WTC11 (cell line): ENCODE measurements around the gene ITPKB. TPM values are rescaled to one million over a fixed set of nuclear protein-coding genes. Genes with fewer than 3 reads are reported as not detected.

Source experiments
- ATAC-seq: fragments of 200-7000 bp; cut with Tn5 transposase; 2 replicates; pipeline ENCODE4 v1.10.0; 2021; ENCODE audit warnings: mild to moderate bottlenecking, moderate library complexity
- CTCF ChIA-PET: fragments of 300-600 bp; sonication (Branson Sonifier 250); formaldehyde crosslinking; loops from one replicate; lab custom pipeline; 2021; ENCODE audit warnings: antibody characterized with exemption; lab: Charles Lee
- POLR2A ChIA-PET: fragments of 350-600 bp; sonication (Branson Sonifier 250); formaldehyde crosslinking; loops from one replicate; lab custom pipeline; 2021; ENCODE audit warnings: antibody characterized with exemption; lab: Charles Lee
- DNase-seq: peaks from one replicate; pipeline ENCODE4 v3.0.0; 2021; ENCODE audit warnings: low spot score
- H3K27ac Mint-ChIP-seq: 2 replicates; pipeline ENCODE4 v1.8.0; 2021; ENCODE audit warnings: mixed read lengths
- H3K27me3 Mint-ChIP-seq: 2 replicates; pipeline ENCODE4 v1.8.0; 2021; ENCODE audit warnings: low read depth, mild to moderate bottlenecking, moderate library complexity, mixed read lengths
- H3K36me3 Mint-ChIP-seq: 2 replicates; pipeline ENCODE4 v1.8.0; 2021; ENCODE audit warnings: mixed read lengths
- H3K4me1 Mint-ChIP-seq: 2 replicates; pipeline ENCODE4 v1.8.0; 2022; ENCODE audit warnings: mixed read lengths
- H3K4me3 Mint-ChIP-seq: 2 replicates; pipeline ENCODE4 v1.8.0; 2021; ENCODE audit warnings: mild to moderate bottlenecking, moderate library complexity, mixed read lengths
- H3K9me3 Mint-ChIP-seq: 2 replicates; pipeline ENCODE4 v1.8.0; 2021; ENCODE audit warnings: mixed read lengths
- AFF4 ChIP-seq: sonication (generic); formaldehyde crosslinking; IDR thresholded peaks from 2 replicates; pipeline ENCODE4 v1.8.1; 2023; ENCODE audit warnings: mild to moderate bottlenecking, missing genetic modification reagents, borderline replicate concordance
- CREB1 ChIP-seq: sonication (generic); formaldehyde crosslinking; IDR thresholded peaks from 2 replicates; pipeline ENCODE4 v1.8.0; 2023; ENCODE audit warnings: mild to moderate bottlenecking, missing genetic modification reagents
- FOXP4 ChIP-seq: sonication (generic); formaldehyde crosslinking; IDR thresholded peaks from 2 replicates; pipeline ENCODE4 v1.8.0; 2022; ENCODE audit warnings: mild to moderate bottlenecking, missing genetic modification reagents
- GABPB1 ChIP-seq: sonication (generic); formaldehyde crosslinking; IDR thresholded peaks from 2 replicates; pipeline ENCODE4 v1.8.1; 2023; ENCODE audit warnings: mild to moderate bottlenecking, missing genetic modification reagents
- KAT7 ChIP-seq: sonication (generic); formaldehyde crosslinking; IDR thresholded peaks from 2 replicates; pipeline ENCODE4 v1.8.1; 2023; ENCODE audit warnings: missing genetic modification reagents, mild to moderate bottlenecking, borderline replicate concordance
- MXD4 ChIP-seq: fragments of 250-450 bp; sonication (Bioruptor Pico); IDR thresholded peaks from 2 replicates; pipeline ENCODE4 v1.8.0; 2021; ENCODE audit warnings: mild to moderate bottlenecking, moderate library complexity, borderline replicate concordance
- NFYB ChIP-seq: sonication (generic); formaldehyde crosslinking; conservative IDR thresholded peaks from 2 replicates; pipeline ENCODE4 v1.8.0; 2022; ENCODE audit warnings: low read depth, missing genetic modification reagents
- NR3C1 ChIP-seq: sonication (generic); formaldehyde crosslinking; conservative IDR thresholded peaks from 2 replicates; pipeline ENCODE4 v1.8.1; 2023; ENCODE audit warnings: low read depth, mild to moderate bottlenecking, missing genetic modification reagents
- OVOL2 ChIP-seq: fragments of 250-450 bp; sonication (Bioruptor Pico); IDR thresholded peaks from 2 replicates; pipeline ENCODE4 v1.9.0; 2021; ENCODE audit warnings: mild to moderate bottlenecking, borderline replicate concordance
- RELA ChIP-seq: sonication (generic); formaldehyde crosslinking; IDR thresholded peaks from 2 replicates; pipeline ENCODE4 v1.8.1; 2022; ENCODE audit warnings: missing genetic modification reagents, mild to moderate bottlenecking, borderline replicate concordance
- SMAD3 ChIP-seq: sonication (generic); formaldehyde crosslinking; IDR thresholded peaks from 2 replicates; pipeline ENCODE4 v1.8.0; 2022; ENCODE audit warnings: missing genetic modification reagents, mild to moderate bottlenecking, borderline replicate concordance
- SMAD4 ChIP-seq: sonication (generic); formaldehyde crosslinking; IDR thresholded peaks from 2 replicates; pipeline ENCODE4 v1.8.0; 2022; ENCODE audit warnings: mild to moderate bottlenecking, missing genetic modification reagents
- STAT6 ChIP-seq: sonication (generic); formaldehyde crosslinking; conservative IDR thresholded peaks from 2 replicates; pipeline ENCODE4 v1.8.1; 2023; ENCODE audit warnings: mild to moderate bottlenecking, low read depth, missing genetic modification reagents, moderate library complexity
- ZNF138 ChIP-seq: sonication (generic); formaldehyde crosslinking; conservative IDR thresholded peaks from 2 replicates; pipeline ENCODE4 v1.8.1; 2022; ENCODE audit warnings: mild to moderate bottlenecking, moderate library complexity, missing genetic modification reagents
- ZNF219 ChIP-seq: sonication (generic); formaldehyde crosslinking; IDR thresholded peaks from 2 replicates; pipeline ENCODE4 v1.8.0; 2023; ENCODE audit warnings: missing genetic modification reagents, mild to moderate bottlenecking, borderline replicate concordance
- ZNF232 ChIP-seq: sonication (generic); formaldehyde crosslinking; IDR thresholded peaks from 2 replicates; pipeline ENCODE4 v1.8.0; 2022; ENCODE audit warnings: mild to moderate bottlenecking, missing genetic modification reagents
- ZNF263 ChIP-seq: sonication (generic); formaldehyde crosslinking; IDR thresholded peaks from 2 replicates; pipeline ENCODE4 v1.8.1; 2022; ENCODE audit warnings: low read depth, mild to moderate bottlenecking, moderate library complexity, missing genetic modification reagents
- total RNA-seq: library from RNA; stranded (reverse); gene quantifications from 3 replicates; pipeline ENCODE4 v1.2.3, GENCODE V29; 2021
- TF ChIP-seq, protein P1 (sequence below): sonication (generic); formaldehyde crosslinking; IDR thresholded peaks from 2 replicates; pipeline ENCODE4 v1.8.0; 2023; ENCODE audit warnings: missing genetic modification reagents, mild to moderate bottlenecking, borderline replicate concordance
- TF ChIP-seq, protein P2 (sequence below): sonication (generic); formaldehyde crosslinking; IDR thresholded peaks from 2 replicates; pipeline ENCODE4 v1.8.1; 2022; ENCODE audit warnings: mild to moderate bottlenecking, moderate library complexity, missing genetic modification reagents
- TF ChIP-seq, protein P3 (sequence below): fragments of 200-600 bp; IDR thresholded peaks from 2 replicates; pipeline ENCODE4 v1.8.0; 2022; ENCODE audit warnings: antibody characterized with exemption

ITPKB gene
- total RNA-seq, 1 experiment from 2014 or later = 15.6 TPM

GRCh38 chr1:226732856-226733291 lies 6.2 kb downstream of the ITPKB start (continued):
- TF ChIP-seq STAT6 (no peak), CREB1 (CRISPR knock-in tag) (no peak), AFF4 (CRISPR knock-in tag) (no peak)

DNA sequence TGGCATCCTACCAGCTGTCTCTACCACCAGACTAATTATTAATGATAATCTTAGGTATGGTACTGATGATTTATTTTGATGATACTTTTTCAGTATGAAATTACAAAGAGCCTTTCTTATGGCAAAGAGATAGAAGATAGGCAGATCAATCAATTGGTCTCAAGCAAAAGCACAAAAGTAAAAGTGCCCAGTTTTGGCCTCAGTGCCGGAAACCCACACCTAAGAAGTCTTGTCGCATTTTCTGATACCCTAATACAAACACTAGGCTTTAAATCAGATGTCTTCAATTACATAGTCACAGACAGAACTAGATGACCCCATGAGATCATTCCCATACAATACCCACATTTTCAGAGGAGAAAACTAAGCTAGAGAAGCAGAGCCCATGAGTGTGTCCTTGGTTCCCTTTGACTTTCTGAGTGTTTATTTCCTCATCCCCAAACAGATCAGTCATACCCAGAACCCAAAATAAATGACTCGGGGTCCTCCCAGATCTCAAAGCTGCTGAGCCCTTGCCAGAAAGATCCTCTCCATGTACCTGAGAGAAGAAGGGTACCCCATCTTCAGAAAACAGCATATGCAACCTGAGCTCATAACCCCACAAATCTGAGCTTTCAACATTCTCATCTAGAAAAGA lies 7.7 kb downstream of the ITPKB start:
- CTCF ChIA-PET = interaction anchor here (1.6 kb wide), 2 partner anchors 51 to 105 kb away, joined by 3 to 4 read pairs; no protein-coding TSS in a partner anchor
- Mint-ChIP-seq H3K27me3 (peaks cover 16% of the 10 kb centered on the region), H3K27ac (peak overlapping the region; percentile 11), H3K36me3 (no peaks in the 10 kb centered on the region), H3K4me3 (peak overlapping the region; percentile 24; the same call in 1 of the 2 replicates), H3K4me1 (peaks cover 59% of the 10 kb centered on the region), H3K9me3 (no peaks in the 10 kb centered on the region)
- POLR2A ChIA-PET = no interaction called here
- DNase-seq = no peak
- no peak for TF ChIP-seq FOXP4
- TF ChIP-seq, protein P1, sequence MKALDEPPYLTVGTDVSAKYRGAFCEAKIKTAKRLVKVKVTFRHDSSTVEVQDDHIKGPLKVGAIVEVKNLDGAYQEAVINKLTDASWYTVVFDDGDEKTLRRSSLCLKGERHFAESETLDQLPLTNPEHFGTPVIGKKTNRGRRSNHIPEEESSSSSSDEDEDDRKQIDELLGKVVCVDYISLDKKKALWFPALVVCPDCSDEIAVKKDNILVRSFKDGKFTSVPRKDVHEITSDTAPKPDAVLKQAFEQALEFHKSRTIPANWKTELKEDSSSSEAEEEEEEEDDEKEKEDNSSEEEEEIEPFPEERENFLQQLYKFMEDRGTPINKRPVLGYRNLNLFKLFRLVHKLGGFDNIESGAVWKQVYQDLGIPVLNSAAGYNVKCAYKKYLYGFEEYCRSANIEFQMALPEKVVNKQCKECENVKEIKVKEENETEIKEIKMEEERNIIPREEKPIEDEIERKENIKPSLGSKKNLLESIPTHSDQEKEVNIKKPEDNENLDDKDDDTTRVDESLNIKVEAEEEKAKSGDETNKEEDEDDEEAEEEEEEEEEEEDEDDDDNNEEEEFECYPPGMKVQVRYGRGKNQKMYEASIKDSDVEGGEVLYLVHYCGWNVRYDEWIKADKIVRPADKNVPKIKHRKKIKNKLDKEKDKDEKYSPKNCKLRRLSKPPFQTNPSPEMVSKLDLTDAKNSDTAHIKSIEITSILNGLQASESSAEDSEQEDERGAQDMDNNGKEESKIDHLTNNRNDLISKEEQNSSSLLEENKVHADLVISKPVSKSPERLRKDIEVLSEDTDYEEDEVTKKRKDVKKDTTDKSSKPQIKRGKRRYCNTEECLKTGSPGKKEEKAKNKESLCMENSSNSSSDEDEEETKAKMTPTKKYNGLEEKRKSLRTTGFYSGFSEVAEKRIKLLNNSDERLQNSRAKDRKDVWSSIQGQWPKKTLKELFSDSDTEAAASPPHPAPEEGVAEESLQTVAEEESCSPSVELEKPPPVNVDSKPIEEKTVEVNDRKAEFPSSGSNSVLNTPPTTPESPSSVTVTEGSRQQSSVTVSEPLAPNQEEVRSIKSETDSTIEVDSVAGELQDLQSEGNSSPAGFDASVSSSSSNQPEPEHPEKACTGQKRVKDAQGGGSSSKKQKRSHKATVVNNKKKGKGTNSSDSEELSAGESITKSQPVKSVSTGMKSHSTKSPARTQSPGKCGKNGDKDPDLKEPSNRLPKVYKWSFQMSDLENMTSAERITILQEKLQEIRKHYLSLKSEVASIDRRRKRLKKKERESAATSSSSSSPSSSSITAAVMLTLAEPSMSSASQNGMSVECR (CRISPR knock-in tag) = no peak
- TF ChIP-seq RELA (CRISPR knock-in tag) = no peak
- TF ChIP-seq, protein P2, sequence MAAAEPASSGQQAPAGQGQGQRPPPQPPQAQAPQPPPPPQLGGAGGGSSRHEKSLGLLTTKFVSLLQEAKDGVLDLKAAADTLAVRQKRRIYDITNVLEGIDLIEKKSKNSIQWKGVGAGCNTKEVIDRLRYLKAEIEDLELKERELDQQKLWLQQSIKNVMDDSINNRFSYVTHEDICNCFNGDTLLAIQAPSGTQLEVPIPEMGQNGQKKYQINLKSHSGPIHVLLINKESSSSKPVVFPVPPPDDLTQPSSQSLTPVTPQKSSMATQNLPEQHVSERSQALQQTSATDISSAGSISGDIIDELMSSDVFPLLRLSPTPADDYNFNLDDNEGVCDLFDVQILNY (CRISPR knock-in tag) = no peak
- TF ChIP-seq NR3C1 (CRISPR knock-in tag) = no peak
- no peak for TF ChIP-seq ZNF263 (CRISPR knock-in tag)
- TF ChIP-seq ZNF138 (CRISPR knock-in tag) = no peak
- TF ChIP-seq OVOL2 = no peak
- TF ChIP-seq NFYB (CRISPR knock-in tag) = no peak
- no peak for TF ChIP-seq ZNF219
- TF ChIP-seq MXD4 (CRISPR knock-in tag) = no peak
- TF ChIP-seq KAT7 = no peak
- TF ChIP-seq ZNF232 = no peak
- TF ChIP-seq GABPB1 (CRISPR knock-in tag) = no peak
- TF ChIP-seq, protein P3, sequence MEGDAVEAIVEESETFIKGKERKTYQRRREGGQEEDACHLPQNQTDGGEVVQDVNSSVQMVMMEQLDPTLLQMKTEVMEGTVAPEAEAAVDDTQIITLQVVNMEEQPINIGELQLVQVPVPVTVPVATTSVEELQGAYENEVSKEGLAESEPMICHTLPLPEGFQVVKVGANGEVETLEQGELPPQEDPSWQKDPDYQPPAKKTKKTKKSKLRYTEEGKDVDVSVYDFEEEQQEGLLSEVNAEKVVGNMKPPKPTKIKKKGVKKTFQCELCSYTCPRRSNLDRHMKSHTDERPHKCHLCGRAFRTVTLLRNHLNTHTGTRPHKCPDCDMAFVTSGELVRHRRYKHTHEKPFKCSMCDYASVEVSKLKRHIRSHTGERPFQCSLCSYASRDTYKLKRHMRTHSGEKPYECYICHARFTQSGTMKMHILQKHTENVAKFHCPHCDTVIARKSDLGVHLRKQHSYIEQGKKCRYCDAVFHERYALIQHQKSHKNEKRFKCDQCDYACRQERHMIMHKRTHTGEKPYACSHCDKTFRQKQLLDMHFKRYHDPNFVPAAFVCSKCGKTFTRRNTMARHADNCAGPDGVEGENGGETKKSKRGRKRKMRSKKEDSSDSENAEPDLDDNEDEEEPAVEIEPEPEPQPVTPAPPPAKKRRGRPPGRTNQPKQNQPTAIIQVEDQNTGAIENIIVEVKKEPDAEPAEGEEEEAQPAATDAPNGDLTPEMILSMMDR = no peak
- TF ChIP-seq SMAD3 (CRISPR knock-in tag) = no peak
- TF ChIP-seq SMAD4 = no peak
- TF ChIP-seq, all 79 proteins: peak for 0
- no peak for ATAC-seq
